Loucy (cell line): ENCODE results near the gene CD34.

ENCODE experiments used
- H2AFZ ChIP-seq: fragments of 200-600 bp; sonication (generic); 2 replicates; pipeline ENCODE4 v1.6.0; 2016; ENCODE audit warnings: antibody characterized with exemption, mild to moderate bottlenecking, low read length, moderate library complexity
- H3F3A ChIP-seq: fragments of 200-600 bp; 2 replicates; pipeline ENCODE4 v1.6.0; 2016; ENCODE audit warnings: antibody characterized with exemption, low read depth, mild to moderate bottlenecking
- H3K27me3 ChIP-seq: fragments of 200-600 bp; sonication (generic); 2 replicates; pipeline ENCODE4 v1.6.1; 2014; ENCODE audit warnings: low read length, mild to moderate bottlenecking; ENCODE audit not compliant: insufficient read depth, poor library complexity, severe bottlenecking
- H3K36me3 ChIP-seq: fragments of 200-600 bp; sonication (generic); 2 replicates; pipeline ENCODE4 v1.6.1; 2016; ENCODE audit warnings: low read length; ENCODE audit not compliant: insufficient read depth
- H3K4me1 ChIP-seq: fragments of 200-600 bp; sonication (generic); 2 replicates; pipeline ENCODE4 v1.5.1; 2014; ENCODE audit warnings: low read length, mild to moderate bottlenecking; ENCODE audit not compliant: insufficient read depth, poor library complexity, severe bottlenecking
- H3K4me2 ChIP-seq: fragments of 200-600 bp; sonication (generic); 2 replicates; pipeline ENCODE4 v1.6.0; 2014; ENCODE audit warnings: antibody characterized with exemption, low read length, low read depth, mild to moderate bottlenecking; ENCODE audit not compliant: poor library complexity, severe bottlenecking
- H3K4me3 ChIP-seq: fragments of 200-600 bp; sonication (generic); 2 replicates; pipeline ENCODE4 v1.5.1; 2014; ENCODE audit warnings: low read length, mild to moderate bottlenecking, mixed read lengths; ENCODE audit not compliant: poor library complexity, severe bottlenecking
- H3K79me2 ChIP-seq: fragments of 200-600 bp; sonication (generic); 2 replicates; pipeline ENCODE4 v1.6.1; 2014; ENCODE audit warnings: low read length; ENCODE audit not compliant: insufficient read depth
- H3K9ac ChIP-seq: fragments of 200-600 bp; sonication (generic); 2 replicates; pipeline ENCODE4 v1.6.0; 2014; ENCODE audit warnings: mild to moderate bottlenecking, low read depth, low read length, moderate library complexity; ENCODE audit not compliant: poor library complexity, severe bottlenecking
- H3K9me2 ChIP-seq: fragments of 200-600 bp; sonication (generic); replicated peaks from 2 replicates; pipeline ENCODE4 v1.6.1; 2016; ENCODE audit warnings: low read depth, low read length, mixed read lengths
- H3K9me3 ChIP-seq: fragments of 200-600 bp; sonication (generic); 2 replicates; pipeline ENCODE4 v1.6.1; 2014; ENCODE audit warnings: mild to moderate bottlenecking, antibody characterized with exemption, low read length, low read depth; ENCODE audit not compliant: insufficient read depth
- H4K20me1 ChIP-seq: fragments of 200-600 bp; sonication (generic); 2 replicates; pipeline ENCODE4 v1.6.0; 2014; ENCODE audit warnings: antibody characterized with exemption, low read length, mild to moderate bottlenecking; ENCODE audit not compliant: insufficient read depth, poor library complexity, severe bottlenecking
- EZH2phosphoT487 ChIP-seq: fragments of 200-600 bp; IDR thresholded peaks from 2 replicates; pipeline ENCODE4 v1.6.1; 2018; ENCODE audit warnings: antibody characterized with exemption, mild to moderate bottlenecking, moderate library complexity, borderline replicate concordance
- TF ChIP-seq, protein P1 (sequence below): fragments of 200-600 bp; sonication (generic); conservative IDR thresholded peaks from 2 replicates; pipeline ENCODE4 v1.5.1; 2014; ENCODE audit warnings: mild to moderate bottlenecking, antibody characterized with exemption, low read length

The CD34 gene

DNA sequence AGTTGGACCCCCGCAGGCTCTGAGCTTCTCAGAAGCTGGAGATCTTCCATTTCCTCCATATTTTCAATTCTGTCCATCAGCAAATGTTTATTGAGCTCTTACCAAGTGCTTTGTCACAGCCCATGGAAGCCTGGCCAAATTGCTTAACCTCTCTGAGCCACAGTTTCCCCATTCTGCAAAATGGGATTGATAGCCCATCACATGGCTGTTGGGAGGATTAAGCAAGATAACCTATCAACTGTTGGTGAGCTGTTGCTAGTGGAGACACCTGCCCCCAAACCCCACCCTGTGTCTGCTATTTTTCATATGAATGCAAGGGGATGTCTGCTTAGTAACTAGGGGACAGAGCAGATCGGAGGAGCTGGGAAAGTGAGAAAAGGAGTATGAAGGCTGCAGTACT lies 38.3 kb downstream of the CD34 start:
- TF ChIP-seq, protein P1, sequence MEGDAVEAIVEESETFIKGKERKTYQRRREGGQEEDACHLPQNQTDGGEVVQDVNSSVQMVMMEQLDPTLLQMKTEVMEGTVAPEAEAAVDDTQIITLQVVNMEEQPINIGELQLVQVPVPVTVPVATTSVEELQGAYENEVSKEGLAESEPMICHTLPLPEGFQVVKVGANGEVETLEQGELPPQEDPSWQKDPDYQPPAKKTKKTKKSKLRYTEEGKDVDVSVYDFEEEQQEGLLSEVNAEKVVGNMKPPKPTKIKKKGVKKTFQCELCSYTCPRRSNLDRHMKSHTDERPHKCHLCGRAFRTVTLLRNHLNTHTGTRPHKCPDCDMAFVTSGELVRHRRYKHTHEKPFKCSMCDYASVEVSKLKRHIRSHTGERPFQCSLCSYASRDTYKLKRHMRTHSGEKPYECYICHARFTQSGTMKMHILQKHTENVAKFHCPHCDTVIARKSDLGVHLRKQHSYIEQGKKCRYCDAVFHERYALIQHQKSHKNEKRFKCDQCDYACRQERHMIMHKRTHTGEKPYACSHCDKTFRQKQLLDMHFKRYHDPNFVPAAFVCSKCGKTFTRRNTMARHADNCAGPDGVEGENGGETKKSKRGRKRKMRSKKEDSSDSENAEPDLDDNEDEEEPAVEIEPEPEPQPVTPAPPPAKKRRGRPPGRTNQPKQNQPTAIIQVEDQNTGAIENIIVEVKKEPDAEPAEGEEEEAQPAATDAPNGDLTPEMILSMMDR = no peak
- TF ChIP-seq EZH2phosphoT487 = no peak
- Histone ChIP-seq H3K9ac (peak overlapping the region; percentile 67), H3K4me1 (peaks cover 68% of the 10 kb centered on the region), H3K9me2 (no peaks in the 10 kb centered on the region), H3K4me3 (peak overlapping the region; percentile 62), H3K27me3 (no peaks in the 10 kb centered on the region), H3K4me2 (peak overlapping the region; percentile 80), H3K36me3 (no peaks in the 10 kb centered on the region), H3K79me2 (peaks cover 22% of the 10 kb centered on the region), H2AFZ (no peak overlapping the region; the same call in 1 of the 2 replicates), H3K9me3 (no peaks in the 10 kb centered on the region), H3F3A (peaks cover 13% of the 10 kb centered on the region), H4K20me1 (peaks cover 8% of the 10 kb centered on the region)

DNA sequence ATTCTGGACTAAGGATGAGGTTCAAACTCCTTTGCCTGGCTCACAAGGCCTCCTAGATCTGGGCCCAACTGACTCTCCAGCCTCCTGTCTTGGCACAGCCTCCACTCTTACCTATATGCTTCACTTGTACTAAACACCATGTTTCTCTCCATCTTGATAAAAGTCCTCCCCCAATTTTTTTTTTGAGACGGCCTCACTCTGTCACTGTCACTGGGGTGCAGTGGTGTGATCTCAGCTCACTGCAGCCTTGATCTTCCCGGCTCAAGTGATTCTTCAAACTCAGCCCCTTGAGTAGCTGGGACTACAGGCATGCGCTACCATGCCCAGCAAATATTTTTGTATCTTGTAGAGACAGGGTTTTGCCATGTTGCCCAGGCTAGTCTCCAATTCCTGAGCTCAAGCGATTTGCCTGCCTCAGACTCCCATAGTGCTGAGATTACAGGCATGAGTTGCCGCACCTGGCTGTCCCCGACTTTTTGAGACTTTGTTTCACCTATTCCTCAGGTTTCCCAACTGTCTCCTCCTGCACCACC lies 39.7 kb downstream of the CD34 start:
- no peak for TF ChIP-seq EZH2phosphoT487
- TF ChIP-seq, protein P1 = no peak
- no peaks in the 10 kb centered on the region for H3K9me3 ChIP-seq
- no peak overlapping the region for H3K4me3 ChIP-seq
- peak overlapping the region; percentile 62; the same call in 1 of the 2 replicates for H2AFZ ChIP-seq
- H3K4me2 ChIP-seq = no peak overlapping the region
- H3K27me3 ChIP-seq = no peaks in the 10 kb centered on the region
- peaks cover 37% of the 10 kb centered on the region for H3K79me2 ChIP-seq
- H4K20me1 ChIP-seq = peaks cover 19% of the 10 kb centered on the region
- peak overlapping the region; percentile 23 for H3K9ac ChIP-seq
- H3K36me3 ChIP-seq = no peaks in the 10 kb centered on the region
- H3F3A ChIP-seq = peaks cover 13% of the 10 kb centered on the region
- H3K9me2 ChIP-seq = no peaks in the 10 kb centered on the region
- H3K4me1 ChIP-seq = peaks cover 75% of the 10 kb centered on the region

DNA sequence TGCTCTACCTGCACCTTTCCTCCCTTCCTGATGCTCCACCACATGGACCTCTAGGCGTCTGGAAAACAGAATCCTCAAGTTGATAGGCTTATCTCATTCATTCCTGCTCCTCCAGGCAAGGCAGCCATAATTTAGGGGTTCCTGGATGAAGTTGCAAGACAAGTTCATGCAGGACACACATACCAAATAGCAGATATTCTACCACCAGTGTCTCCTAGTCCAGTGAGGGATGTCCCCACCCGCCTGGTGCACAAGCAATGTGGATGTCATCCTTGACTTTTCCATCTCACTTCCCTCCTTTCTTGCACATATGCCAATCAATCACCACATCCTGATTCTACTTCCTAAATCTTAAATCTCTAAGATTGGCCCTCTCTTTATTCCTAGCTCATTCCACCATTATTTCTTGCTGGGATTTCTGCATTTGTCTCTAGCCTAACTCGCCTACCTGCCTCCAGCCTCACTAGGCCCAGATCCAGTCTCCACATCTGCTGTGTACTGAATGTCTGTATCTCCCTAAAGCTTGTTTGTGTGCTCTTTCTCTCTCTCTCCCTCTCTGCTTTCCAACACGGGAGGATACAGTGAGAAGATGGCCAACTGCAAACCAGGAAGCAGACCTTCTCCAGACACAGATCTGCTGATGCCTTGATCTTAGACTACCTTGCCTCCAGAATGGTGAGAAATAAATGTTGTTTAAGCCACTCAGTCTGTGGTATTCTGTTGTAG lies 40.5 kb downstream of the CD34 start:
- Histone ChIP-seq H3F3A (peaks cover 13% of the 10 kb centered on the region), H3K27me3 (no peaks in the 10 kb centered on the region), H3K36me3 (no peaks in the 10 kb centered on the region), H3K4me3 (no peak overlapping the region), H3K4me2 (peak overlapping the region; percentile 67), H3K9me2 (no peaks in the 10 kb centered on the region), H3K4me1 (peaks cover 75% of the 10 kb centered on the region), H3K79me2 (peaks cover 44% of the 10 kb centered on the region), H3K9ac (peak overlapping the region; percentile 98), H2AFZ (peak overlapping the region; percentile 62), H4K20me1 (peaks cover 20% of the 10 kb centered on the region), H3K9me3 (no peaks in the 10 kb centered on the region)
- TF ChIP-seq EZH2phosphoT487 = no peak
- TF ChIP-seq, protein P1 = no peak
